NCI-H748 (cell line): Measurements from ENCODE around the gene L3MBTL1.

Experiments used
- DNase-seq: peaks from one replicate; lab custom pipeline; 2025; ENCODE audit not compliant: unreplicated experiment; lab: John Stamatoyannopoulos, UW

L3MBTL1 gene

DNA sequence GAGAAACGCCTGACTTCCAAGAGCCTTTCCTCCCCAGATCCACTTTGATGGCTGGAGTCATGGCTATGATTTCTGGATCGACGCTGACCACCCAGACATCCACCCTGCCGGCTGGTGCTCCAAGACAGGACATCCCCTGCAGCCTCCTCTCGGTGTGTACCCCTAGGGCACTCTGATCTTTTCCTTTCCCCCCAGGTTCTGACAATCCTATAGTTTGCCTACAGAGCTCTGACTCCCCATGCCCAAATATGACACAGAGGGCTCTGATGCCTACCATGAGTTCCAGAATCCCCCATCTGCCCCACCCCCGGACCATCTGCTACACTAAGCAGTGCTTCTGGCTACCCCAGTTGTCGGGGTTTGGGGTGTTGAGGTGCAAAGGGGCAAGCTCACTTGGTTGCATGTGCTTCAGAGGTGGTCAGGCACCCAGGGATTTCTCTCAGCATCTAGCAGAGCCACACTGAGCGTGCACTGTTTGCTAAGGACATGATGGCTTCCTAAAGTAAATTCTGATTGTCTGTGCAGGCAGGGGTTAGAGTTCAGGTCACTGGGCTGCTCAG, 27.4 kb downstream of the L3MBTL1 start:
- DNase-seq = no peak

DNA sequence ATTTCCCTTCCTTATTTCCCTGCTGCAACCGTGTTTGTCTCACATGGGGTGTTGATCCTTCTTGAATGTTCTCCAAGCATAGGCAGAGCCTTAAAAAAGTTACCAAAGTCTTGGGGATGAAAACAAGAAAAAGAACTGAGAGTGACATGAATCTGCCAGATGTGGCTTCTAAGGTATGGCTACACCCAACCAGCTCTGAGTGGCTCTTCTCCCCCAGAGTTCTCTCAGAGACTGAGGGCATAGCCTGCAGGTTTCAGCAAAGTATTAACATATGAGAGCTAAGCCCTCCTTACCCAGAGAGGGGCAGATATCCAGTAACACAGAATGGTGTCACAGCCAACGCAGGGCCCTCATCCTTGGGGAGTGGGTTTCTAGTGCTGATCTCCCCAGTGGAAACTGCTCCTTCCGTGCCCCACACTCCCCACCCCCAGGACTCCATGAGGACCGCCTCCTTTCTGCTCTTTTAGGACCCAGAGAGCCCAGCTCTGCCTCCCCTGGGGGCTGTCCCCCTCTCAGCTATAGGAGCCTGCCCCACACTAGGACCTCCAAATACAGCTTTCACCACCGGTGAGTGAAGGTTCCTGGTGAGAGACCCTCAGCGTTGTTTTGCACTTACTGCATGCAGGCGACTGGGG, 28.0 kb downstream of the L3MBTL1 start:
- DNase-seq = no peak

DNA sequence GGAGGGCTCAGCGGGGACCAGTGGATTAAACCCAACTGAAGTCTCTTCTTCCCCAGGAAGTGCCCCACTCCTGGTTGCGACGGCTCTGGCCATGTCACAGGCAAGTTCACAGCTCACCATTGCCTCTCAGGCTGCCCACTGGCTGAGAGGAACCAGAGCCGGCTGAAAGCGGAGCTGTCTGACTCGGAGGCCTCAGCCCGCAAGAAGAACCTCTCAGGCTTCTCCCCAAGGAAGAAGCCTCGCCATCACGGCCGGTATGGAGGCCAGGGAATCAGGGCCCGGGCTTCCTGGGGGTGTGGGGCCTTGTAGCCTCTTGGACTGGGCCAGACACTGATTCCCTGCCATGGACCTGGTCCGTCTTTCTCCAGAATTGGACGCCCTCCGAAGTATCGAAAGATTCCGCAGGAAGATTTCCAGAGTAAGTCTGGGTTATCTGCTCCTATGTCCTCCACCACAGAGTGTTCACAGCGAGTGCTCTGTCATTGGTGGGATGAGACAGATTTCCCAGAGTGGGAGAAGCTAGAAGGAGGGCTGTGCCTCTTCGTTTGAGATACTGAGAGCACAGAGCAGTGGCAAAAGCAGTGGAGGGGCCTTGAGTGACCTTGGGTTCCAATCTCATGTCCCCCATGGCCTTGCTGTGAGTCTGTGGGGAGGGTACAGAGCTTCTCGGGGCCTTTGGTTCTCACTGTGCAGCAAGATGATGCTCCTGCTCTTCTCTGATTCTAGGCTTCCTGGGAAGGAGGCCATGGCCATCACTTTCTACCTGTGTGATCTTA, 28.7 kb downstream of the L3MBTL1 start:
- no peak for DNase-seq

DNA sequence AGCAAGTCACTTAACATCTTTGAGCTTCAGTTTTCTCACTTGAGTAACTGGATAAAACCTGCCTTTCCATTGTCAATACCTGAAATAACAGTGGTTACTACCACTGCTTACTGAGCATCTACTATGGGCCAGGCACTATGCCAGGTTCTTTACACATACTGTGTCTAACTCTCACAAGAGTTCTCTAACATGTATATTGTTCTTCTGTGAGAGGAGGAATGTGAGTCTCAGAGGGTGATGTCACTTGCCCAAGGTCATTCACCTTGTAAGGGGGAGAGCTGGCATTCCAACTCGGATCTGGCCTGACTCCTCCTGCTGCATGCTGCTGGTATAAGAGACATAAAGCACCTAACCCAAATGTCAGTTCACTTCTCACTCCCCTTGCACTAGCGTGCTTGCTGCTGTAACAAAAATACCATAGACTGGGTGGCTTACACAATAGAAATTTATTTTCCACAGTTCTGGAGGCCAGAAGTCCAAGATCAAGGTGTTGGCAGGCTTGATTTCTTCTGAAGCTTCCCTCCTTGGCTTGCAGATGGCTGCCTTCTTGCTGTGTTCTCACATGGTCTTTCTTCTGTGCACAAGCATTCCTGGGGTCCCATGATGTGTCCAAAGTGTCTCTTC, 29.4 kb downstream of the L3MBTL1 start:
- no peak for DNase-seq

DNA sequence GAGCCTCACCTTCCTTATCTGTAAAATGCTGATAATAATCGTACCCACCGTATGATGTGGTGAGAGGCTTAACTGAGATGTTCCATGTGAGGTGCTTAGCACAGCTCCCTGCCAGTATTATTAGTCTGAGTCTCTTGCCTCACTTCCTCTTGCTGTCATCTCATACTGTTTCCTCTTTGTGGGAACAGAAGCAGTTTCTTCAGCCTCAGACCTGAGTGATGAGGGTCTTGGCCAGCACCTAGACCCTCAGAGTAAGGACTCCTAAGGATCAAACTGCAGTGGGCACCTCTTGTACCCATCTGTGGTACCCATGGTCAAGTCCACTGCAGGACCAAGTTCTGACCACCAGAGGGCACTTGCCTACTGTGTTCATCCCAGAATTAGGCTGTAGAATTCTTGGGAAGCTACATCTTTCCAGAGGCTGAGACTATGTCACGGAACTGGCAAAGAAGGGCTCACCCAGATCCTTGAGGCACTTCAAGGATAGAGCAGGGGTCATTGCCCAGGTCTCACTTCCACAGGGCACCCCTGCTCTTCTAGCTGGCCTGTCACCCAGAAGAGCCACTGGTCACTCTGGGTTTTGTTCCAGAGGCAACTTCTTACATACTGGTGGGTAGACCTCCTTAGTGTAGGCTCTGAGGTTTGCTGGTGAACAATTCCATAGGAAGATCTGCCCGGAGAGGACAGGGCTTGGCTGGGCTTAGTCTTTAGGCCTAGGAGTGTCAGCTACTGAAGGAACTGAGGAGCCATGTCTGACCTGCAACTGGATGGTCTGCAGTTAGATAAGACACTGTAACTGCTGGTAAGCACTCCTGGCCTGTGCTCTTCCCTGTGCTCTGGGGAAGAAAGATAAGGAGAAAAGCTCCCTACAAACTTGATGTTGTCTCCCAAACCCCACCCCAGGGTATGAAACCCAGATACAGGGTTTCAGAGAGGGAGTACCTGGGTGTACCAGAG, 30.7 kb downstream of the L3MBTL1 start:
- peak; percentile 53 for DNase-seq

DNA sequence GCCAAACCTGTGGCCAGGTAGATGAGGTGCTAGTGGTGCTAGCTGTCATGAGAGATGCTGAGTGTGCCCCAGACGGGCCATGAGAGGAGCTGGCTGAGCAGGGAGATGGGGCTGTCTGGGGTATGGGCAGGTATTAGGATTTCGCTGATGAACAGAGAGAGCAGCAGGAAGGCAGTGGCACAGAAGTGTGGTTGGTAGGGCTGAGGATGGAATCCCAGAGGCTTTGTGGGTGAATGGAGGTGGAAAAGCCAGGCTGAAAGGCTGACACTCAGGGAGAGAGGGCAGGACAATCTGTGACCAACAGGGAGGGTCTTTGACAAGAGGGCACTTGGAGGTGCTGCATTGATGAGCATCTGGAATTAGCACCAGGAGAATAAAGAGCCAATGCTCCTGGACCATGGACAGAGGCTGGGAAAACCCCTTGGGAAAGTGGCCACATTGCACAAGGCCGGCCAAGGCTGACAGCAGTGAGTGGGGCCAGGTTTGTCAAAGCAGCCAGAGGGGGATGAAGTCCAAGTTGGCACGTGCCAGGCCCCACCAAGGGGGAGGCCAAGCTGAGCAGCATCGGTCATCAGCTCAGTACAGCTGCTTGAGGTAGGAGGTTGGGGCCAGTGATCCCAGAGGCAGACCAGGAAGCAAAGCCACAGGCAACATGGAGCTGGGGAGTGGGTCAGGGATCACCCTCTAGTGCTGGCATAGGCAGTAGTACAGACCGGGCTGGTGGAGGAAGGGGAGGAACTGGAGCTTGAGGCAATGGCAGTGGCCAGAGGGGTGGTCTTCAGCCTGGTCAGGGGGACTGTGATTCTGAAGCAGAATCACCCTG, 31.6 kb downstream of the L3MBTL1 start:
- no peak for DNase-seq

DNA sequence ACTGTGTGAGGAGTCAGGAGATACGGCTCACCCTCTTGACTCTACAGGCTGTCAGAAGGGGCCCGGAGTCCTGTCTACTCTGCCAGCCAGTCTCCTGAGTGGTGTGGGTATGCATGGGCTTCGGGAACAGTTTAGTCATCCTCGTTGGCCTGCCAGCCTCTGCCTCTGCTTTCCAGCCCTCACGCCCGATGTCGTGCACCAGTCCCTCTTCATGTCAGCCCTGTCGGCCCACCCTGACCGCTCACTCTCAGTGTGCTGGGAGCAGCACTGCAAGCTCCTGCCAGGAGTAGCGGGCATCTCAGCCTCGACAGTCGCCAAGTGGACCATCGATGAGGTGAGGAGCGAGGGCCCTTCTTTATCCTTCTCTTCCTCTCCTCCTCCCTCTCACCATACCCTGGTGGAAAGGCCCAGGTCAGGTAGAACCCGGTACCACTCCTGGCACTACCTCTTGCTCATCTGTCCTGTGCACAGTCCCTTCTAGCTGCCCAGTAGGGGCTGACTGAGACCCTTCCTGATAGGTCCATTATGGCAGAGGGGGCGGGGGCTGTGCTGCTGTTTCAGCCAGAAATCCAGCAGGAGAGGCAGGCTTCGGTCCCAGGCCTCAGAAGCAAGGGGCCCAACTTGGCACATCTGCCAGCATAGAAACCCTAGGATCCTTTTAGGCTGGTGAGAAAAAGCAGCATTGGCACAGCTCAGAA, 32.6 kb downstream of the L3MBTL1 start:
- DNase-seq = no peak

DNA sequence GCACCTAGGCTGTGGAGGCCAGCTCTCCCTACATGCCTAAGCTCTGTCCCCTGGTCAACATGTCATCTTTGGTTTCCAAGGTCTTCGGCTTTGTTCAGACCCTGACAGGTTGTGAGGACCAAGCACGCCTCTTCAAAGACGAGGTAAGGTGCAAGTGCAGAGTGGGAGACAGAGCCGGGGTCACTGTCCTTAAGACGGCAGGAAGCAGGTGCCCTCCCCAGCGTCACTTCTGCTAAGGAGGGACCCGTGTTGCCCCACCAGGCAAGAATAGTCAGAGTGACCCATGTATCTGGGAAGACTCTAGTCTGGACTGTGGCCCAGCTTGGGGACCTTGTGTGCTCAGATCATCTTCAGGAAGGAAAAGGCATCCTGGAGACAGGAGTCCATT, 33.2 kb downstream of the L3MBTL1 start:
- DNase-seq = no peak

DNA sequence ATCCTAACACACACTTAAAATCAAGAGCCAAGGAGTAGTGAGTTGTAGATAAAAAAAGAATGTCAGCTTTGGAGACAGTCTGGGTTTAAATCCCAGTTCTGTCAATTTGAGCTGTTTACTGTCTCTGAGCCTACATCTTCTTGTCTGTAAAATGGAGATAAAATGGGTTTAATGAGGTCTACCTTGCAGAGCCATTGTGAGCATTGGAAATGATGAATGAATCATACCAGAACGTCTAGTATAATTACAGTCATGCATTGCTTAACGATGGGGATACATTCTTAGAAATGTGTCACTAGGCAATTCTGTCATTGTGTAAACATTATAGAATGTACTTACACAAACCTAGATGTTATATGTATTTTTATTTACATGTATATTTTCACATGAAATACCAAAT, 33.7 kb downstream of the L3MBTL1 start:
- DNase-seq = no peak

DNA sequence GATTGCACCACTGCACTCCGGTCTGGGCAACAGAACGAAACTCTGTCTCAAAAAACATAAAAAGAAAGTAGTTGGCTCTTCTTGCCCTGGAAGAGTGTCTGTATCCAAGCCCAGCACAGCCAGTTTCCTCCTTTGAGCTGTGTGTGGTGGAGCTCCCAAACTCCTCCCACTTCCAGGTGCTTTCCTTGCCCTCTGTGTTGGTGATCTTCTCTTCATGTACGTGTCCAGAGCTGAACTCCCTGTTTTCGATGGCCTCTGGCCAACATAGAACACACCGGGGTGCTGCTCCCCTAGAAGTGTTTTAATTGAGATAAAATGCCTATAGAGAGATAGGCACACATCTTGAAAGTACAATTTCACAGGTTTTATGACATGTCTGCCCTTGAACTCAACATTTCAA, 34.7 kb downstream of the L3MBTL1 start:
- DNase-seq = no peak

DNA sequence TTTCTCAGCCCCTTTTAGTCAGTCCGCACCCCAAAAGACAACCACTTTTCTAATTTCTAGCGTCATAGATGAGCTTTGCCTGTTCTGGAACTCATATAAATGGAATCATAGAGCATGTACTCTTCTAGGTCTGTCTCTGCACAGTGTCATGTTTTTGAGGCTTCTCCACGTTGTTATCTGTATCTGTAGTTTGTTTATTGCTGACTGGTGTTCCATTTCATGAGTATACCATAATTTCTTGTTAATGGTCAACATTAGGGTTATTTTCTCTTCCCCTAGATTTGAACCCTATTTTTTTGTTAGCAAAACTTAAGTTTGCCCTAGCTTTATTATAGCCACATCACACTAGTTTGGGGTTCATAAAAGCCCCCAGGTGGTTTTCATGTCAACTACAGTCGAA, 35.2 kb downstream of the L3MBTL1 start:
- DNase-seq = no peak

DNA sequence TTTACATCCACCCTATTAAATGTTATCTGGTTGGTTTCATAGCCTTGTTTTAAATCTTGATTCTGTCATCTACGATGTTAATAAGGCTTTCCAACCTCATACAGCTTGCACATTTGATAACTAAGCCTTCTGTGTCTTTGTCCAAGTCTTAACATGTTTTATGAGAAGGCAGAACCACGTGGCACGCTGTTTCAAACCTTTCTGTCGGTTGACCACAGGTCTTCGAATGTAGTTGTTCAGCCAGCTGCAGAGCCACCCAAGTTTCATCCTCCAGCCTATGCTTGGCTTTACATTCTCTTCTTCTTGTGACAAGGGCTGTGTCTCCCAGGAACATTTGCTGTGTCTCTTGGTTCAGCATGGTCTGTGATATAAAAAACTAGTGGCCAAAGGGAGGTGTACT, 35.6 kb downstream of the L3MBTL1 start:
- no peak for DNase-seq

DNA sequence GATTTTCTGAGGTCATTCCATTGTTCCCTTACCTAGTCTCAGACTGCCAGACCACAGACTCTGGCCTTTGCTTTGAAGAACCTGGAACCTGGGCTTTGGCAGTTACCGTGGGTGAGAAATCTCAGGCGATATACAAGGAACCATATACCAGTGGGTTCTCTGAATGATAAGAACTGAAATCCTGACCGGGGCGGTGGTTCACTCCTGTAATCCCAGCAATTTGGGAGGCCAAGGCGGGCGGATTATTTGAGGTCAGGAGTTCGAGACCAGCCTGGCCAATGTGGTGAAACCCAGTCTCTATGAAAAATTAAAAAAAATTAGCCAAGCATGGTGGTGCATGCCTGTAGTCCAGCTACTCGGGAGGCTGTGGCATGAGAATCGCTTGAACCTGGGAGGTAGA, 37.0 kb downstream of the L3MBTL1 start:
- DNase-seq = no peak

DNA sequence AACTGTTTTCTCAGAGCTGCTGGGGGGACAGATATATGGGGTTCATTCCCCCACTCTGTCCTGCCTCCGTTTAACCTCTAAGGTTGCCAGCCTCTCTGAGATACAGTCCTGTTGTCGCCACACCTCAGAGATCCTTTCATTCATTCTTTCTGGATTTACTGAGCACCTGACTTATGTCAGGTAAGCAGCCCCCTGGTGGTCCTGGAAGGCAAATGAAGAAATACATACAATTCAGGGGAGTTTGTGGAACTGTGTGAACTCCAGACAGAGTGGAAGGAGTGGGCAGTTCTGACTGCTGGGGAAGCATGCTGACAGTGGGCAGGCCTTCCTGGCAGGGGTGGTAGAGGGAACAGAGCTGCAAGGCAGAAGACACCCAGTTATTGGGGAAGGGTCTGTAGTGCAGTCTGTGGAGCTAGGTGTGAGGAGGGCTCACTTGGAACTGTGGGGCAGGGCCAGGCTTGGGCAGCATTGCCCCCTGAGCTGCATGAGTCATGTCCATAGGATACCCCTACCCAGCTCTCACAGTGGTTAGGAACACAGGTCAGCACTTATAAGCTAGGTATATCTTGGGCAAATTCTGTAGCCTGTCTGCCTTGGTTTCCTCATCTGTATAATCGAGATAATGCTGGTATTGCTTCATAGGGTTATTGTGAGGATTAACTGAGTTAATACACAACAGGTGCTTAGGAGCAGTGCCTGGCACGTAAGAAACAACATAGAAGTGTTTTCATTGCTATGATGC, 38.5 kb downstream of the L3MBTL1 start:
- DNase-seq = no peak

DNA sequence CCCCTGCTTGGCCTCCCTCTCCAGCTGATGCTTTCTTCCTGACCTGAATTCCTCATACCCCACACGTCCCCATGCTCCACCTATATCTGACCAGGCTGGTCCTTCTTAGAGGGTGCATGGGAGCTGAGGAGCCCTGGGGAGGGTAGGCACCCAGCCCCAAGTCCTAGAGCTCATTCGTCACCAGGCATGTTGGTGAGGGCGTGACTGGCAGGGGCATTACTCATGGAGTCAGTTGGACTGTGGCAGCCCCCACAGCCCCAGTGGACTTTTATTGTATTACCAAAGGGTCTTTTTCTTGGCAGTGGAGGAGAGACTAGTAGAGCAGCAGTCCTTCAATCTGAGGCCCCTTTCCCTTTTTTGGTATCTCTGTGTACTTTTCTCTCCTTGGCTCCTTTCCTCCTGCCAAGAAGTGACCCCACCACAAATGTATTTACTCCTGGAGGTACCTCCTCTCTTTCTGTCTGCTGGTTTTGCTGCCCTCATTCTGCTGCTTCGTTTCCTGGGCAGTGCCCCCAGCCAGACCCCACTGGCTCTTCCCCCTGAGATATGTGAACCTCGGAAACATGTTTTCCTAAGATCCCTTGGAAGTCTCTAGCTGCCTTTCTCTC, 40.9 kb downstream of the L3MBTL1 start:
- DNase-seq = no peak

DNA sequence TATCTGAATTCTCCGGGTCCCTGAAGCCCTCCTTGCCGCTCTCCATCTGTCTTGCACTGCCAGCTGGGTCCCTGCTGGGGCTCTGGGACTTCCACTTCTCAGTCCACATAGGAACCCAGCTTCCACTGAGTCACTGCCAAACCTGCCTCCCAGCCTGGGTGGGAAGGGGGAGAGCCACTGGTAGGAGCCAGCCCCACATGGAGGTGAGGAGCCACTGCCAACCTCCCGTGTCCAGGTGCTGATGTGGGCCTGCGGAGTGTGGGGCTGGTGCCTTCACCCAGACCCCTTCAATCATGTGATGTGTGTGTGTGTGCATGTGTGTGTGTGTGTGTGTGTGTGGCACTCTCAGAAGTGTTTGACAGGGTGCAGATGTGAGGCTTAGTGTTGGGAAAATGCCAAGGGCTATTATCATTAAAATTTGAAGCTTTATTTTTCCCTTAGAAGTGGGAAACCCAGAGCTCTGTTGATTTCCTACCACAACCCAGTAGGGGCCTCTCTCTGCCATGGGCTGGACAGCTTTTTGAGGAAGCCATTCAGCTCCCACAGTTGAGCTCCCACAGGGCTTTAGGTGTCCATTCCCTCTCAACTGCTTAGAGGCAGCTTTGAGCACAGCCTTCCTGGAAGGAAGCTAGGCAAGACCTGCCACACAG, 42.0 kb downstream of the L3MBTL1 start:
- DNase-seq = no peak

DNA sequence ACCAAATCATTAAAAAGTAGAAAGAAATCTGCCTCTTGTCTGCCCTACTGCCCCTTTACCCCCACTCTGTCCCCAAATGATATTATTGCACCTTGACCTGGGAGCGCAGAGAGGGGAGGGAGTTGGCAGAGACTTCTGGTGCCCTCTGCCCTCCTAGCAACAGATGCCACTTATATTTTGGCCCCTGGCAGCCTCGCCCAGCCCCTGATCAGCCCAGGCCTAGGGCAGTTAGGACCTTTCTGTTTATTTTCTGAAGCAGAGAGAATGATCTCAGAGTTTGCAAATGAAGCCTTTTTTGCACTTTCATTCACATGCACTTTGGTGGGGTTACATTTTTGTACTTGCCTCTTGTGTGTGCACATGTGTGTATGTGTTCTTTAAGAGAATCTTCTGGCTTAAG, 43.0 kb downstream of the L3MBTL1 start:
- DNase-seq = no peak

DNA sequence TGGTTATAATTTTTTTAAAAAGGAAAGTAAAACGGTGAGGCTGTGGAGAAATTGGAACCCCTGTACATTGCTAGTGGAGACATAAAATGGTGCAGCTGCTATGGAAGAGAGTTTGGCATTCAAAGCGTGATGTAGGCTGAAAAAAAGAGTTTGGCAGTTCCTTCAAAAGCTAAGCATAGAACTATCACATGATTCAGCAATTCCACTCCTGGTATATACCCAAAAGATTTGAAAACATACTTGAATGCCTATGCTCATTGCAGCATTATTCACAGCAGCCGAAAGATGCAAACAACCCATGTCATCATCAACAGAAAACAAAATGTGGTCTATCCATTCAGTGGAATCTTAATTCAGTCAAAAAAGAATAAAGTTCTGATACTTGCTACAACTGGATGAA, 46.9 kb downstream of the L3MBTL1 start:
- DNase-seq = no peak
